ENCODE results near the gene NRCAM.

GRCh38 chr7:108431099-108431498 is 25.1 kb downstream of the NRCAM start:
- TF ChIP-seq CTCF (conservative IDR thresholded peaks at IDR 0.05) (no peak), EZH2 (IDR thresholded peaks at IDR 0.05; ENCODE audit: low read depth) (no peak)

Data from PC-9 (cell line).